Stimulated activated CD4-positive, alpha-beta T cell treated with anti-CD3 and anti-CD28 coated beads, TNF-alpha, amount 100 ng/mL, for 1 hour (primary cell): Measurements from ENCODE around the gene COX5A.

Experiments
- DNase-seq, 3 donors: peaks; one replicate each; pipeline ENCODE4 v3.0.0-alpha.2; 2020; ENCODE audit warnings: low read depth in 3 of 3, low spot score in 1 of 3

COX5A gene

DNA sequence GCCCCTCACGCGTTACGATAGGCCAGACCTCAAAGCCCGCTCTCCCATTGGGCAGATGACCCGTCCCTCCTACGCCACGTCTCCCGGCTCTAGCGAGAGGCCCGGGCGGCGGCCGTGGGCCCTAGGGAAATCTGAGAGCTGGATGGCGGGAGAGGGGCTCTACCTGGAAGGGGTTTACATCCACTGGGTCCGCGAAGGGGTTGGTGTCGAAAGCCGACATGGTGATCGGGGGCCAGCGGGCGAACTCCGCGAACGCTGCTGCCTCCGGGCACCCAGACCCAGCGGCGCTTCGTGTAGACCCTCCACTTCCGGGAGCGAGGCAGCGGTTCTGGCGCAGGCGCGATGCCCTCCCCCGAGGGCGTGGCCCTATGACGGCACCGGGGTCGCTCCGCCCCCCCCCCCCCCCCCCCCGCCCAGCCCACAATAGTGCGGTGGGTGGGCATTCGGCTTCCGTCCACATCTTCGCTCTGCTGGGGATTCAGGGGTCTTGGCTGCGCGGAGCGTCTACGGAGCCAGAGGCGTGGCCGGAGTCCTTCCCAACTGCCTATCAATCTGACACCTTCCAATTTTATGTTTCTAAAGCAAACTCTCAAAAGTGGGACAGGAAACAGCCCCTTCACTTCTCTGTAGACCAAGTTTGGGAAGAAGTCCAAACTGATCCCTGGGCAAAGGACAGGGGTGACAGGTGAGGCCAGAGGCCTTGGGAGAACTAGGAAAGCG, 64.7 kb downstream of the COX5A start, which contains the start of gene SCAMP2:
Gene SCAMP2 (minus strand): TSS at position 330 of the 720 bp plus-strand sequence. CDS start 110 bp downstream, at position 220.
- DNase-seq = peak; percentile 72 to 76 (median 73)

DNA sequence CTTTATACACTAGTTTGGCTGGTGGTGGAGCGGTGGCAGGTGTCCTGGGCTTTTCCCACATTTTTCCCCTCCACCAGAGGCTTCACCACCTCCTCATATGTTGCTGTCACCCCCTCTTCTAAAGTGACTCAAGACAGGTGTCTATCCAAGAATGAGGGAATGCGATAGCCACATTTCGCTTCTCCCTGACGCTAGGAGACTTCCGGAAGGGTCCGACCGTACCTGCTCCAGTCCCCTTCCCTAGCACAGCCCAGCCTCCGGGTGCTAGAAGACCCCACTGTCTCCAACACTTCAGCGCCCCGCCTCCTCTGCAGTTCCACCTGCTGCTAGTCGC, 65.2 kb downstream of the COX5A start:
- DNase-seq = no peak

GRCh38 chr15:74870436-74871215, 67.2 kb downstream of the COX5A start:
- DNase-seq = no peak
